Tibial nerve (tissue), 4 donors: ENCODE results near the gene KLHL18. TPM values are rescaled to one million over a fixed set of nuclear protein-coding genes. Genes with fewer than 3 reads are reported as not detected.
"Not testable (repeated sequence)": the region's sequence is repeated elsewhere in the genome, so short reads cannot be mapped to it uniquely, and the experiment has no call there.

Experiments used
- DNase-seq, 2 donors: peaks; one replicate each; pipeline ENCODE4 v3.0.0-alpha.2; 2019; ENCODE audit warnings: low spot score in 2 of 2
- H3K27ac ChIP-seq, 4 donors: fragments of 200-600 bp; sonication (generic) in 3 of 4; one replicate each; pipeline ENCODE4 v1.5.1; 2017 to 2019; ENCODE audit warnings: mild to moderate bottlenecking in 1 of 4
- H3K27me3 ChIP-seq, 2 donors: fragments of 200-600 bp; sonication (generic) in 1 of 2; one replicate each; pipeline versions ENCODE4 v1.5.1 to v1.6.0; 2017 to 2019
- H3K36me3 ChIP-seq, 3 donors: fragments of 200-600 bp; sonication (generic); one replicate each; pipeline ENCODE4 v1.5.1; 2018 to 2019
- H3K4me1 ChIP-seq, 4 donors: fragments of 200-600 bp; sonication (generic) in 3 of 4; one replicate each; pipeline ENCODE4 v1.5.1; 2017 to 2019
- H3K4me3 ChIP-seq, 4 donors: fragments of 200-600 bp; sonication (generic) in 3 of 4; one replicate each; pipeline ENCODE4 v1.5.1; 2017 to 2019; ENCODE audit warnings: mild to moderate bottlenecking in 1 of 4, moderate library complexity in 1 of 4
- H3K9me3 ChIP-seq, 4 donors: fragments of 200-600 bp; sonication (generic) in 3 of 4; one replicate each; pipeline ENCODE4 v1.5.1; 2017 to 2019
- CTCF ChIP-seq, 5 experiments: fragments of 200-600 bp in 3 of 5; fragments of 450-650 bp in 2 of 5; sonication (generic) in 3 of 5; IDR thresholded peaks; one replicate each; pipeline ENCODE4 v1.5.1; 2016 to 2019; ENCODE audit warnings: antibody characterized with exemption in 5 of 5, mild to moderate bottlenecking in 3 of 5, moderate library complexity in 2 of 5
- EP300 ChIP-seq, 2 donors: sonication (generic); formaldehyde crosslinking; IDR thresholded peaks; one replicate each; pipeline ENCODE4 v1.6.1; 2017; ENCODE audit warnings: antibody characterized with exemption in 2 of 2, mild to moderate bottlenecking in 1 of 2
- POLR2A ChIP-seq, 2 donors: fragments of 450-650 bp; IDR thresholded peaks; one replicate each; pipeline ENCODE4 v1.6.1; 2017; ENCODE audit warnings: antibody characterized with exemption in 2 of 2, mild to moderate bottlenecking in 2 of 2, moderate library complexity in 2 of 2
- WGBS, 2 donors: methylation state at CpG; one replicate each; pipeline ENCODE4 v1.1.5; 2018; 5-methylcytosine and 5-hydroxymethylcytosine counted together
- total RNA-seq, 4 donors: library from RNA; depleted of rRNA; stranded (reverse); fragments of >200 nt; gene quantifications; one replicate each; pipeline ENCODE4 v1.1.0, GENCODE V29; 2016

The KLHL18 gene
- total RNA-seq, 4 donors from 2014 or later: 8.2 to 17.7 (median 13.7) TPM

GRCh38 chr3:47313341-47314055 is 30.8 kb downstream of the KLHL18 start:
- H3K27ac ChIP-seq: no peak overlapping the region
- no peaks in the 10 kb centered on the region for H3K27me3 ChIP-seq
- H3K4me3 ChIP-seq: no peak overlapping the region
- H3K9me3 ChIP-seq: no peaks in the 10 kb centered on the region
- peaks cover 0 to 3% (median 0%) of the 10 kb centered on the region in 3 donors for H3K36me3 ChIP-seq
- DNase-seq: no peak
- 91 to 97% methylated on average over 1 of the region's 1 CpG for WGBS, 2 donors
- no peak for TF ChIP-seq EP300 (IDR thresholded peaks at IDR 0.05)
- H3K4me1 ChIP-seq: peaks cover 0 to 34% (median 0%) of the 10 kb centered on the region in 4 donors

- Histone ChIP-seq H3K36me3 (peaks cover 0 to 2% (median 0%) of the 10 kb centered on the region in 3 donors), H3K4me3 (no peak overlapping the region), H3K27ac (no peak overlapping the region), H3K4me1 (peaks cover 0 to 40% (median 0%) of the 10 kb centered on the region in 4 donors), H3K9me3 (no peaks in the 10 kb centered on the region), H3K27me3 (no peaks in the 10 kb centered on the region)
- TF ChIP-seq EP300 (IDR thresholded peaks at IDR 0.05) (no peak), POLR2A (IDR thresholded peaks at IDR 0.05) (no peak), CTCF (IDR thresholded peaks at IDR 0.05) (no peak)
- 91 to 92% methylated on average over 8 of the region's 8 CpGs for WGBS, 2 donors
- DNase-seq: no peak
Measured at GRCh38 chr3:47314056-47314764, 31.5 kb downstream of the KLHL18 start.

GRCh38 chr3:47315069-47315647 is 32.4 kb downstream of the KLHL18 start:
- WGBS, 2 donors: 63% methylated on average over 5 of the region's 5 CpGs
- DNase-seq: peak; percentile 22 to 44
- H3K36me3 ChIP-seq: peaks cover 0 to 8% (median 0%) of the 10 kb centered on the region in 3 donors
- no peak overlapping the region for H3K4me3 ChIP-seq
- peaks cover 0 to 44% (median 0%) of the 10 kb centered on the region in 4 donors for H3K4me1 ChIP-seq
- no peak overlapping the region for H3K27ac ChIP-seq
- no peaks in the 10 kb centered on the region for H3K27me3 ChIP-seq
- TF ChIP-seq CTCF (IDR thresholded peaks at IDR 0.05) (no peak), EP300 (IDR thresholded peaks at IDR 0.05) (peak in 1 of 2 donors; percentile 37)
- H3K9me3 ChIP-seq: no peaks in the 10 kb centered on the region

GRCh38 chr3:47316151-47316550 is 33.4 kb downstream of the KLHL18 start:
- WGBS, 2 donors: 87 to 94% methylated on average over 1 of the region's 1 CpG
- not testable (repeated sequence) for H3K4me3 ChIP-seq, H3K9me3 ChIP-seq, H3K27me3 ChIP-seq, DNase-seq, H3K27ac ChIP-seq
- Histone ChIP-seq H3K4me1 (peaks cover 0 to 44% (median 0%) of the 10 kb centered on the region in 4 donors), H3K36me3 (peaks cover 0 to 18% (median 7%) of the 10 kb centered on the region in 3 donors)

- TF ChIP-seq EP300 (IDR thresholded peaks at IDR 0.05) (no peak), CTCF (IDR thresholded peaks at IDR 0.05) (no peak)
- WGBS, 2 donors: 43 to 53% methylated on average over 1 of the region's 1 CpG
- Histone ChIP-seq H3K4me1 (peaks cover 0 to 39% (median 0%) of the 10 kb centered on the region in 4 donors), H3K27ac (peak overlapping the region in 2 of 4 donors; percentile 1 to 40), H3K27me3 (no peaks in the 10 kb centered on the region), H3K9me3 (no peaks in the 10 kb centered on the region), H3K4me3 (no peak overlapping the region), H3K36me3 (peaks cover 0 to 45% (median 7%) of the 10 kb centered on the region in 3 donors)
- DNase-seq: no peak
Measured at GRCh38 chr3:47318916-47319315, 36.2 kb downstream of the KLHL18 start.

GRCh38 chr3:47319956-47320355 is 37.2 kb downstream of the KLHL18 start:
- DNase-seq: no peak
- H3K27me3 ChIP-seq: no peaks in the 10 kb centered on the region
- peaks cover 0 to 28% (median 0%) of the 10 kb centered on the region in 4 donors for H3K4me1 ChIP-seq
- H3K4me3 ChIP-seq: no peak overlapping the region
- no peaks in the 10 kb centered on the region for H3K9me3 ChIP-seq
- TF ChIP-seq EP300 (IDR thresholded peaks at IDR 0.05) (no peak), CTCF (IDR thresholded peaks at IDR 0.05) (no peak), POLR2A (IDR thresholded peaks at IDR 0.05) (no peak)
- peaks cover 0 to 49% (median 7%) of the 10 kb centered on the region in 3 donors for H3K36me3 ChIP-seq
- WGBS, 2 donors: 50 to 65% methylated on average over 2 of the region's 2 CpGs
- H3K27ac ChIP-seq: no peak overlapping the region
